NOMO-1 treated with DMSO at 0.1 percent for 48 hours (cell line): ENCODE data around the gene CCDC34.
A peak's percentile ranks its signal among the peaks of the same experiment; 100 is the strongest.

Experiments used
- DNase-seq: peaks from one replicate; lab custom pipeline; 2025; ENCODE audit not compliant: unreplicated experiment; lab: John Stamatoyannopoulos, UW

Gene CCDC34

GRCh38 chr11:27362749-27363575 lies at the start of gene CCDC34:
TSS of gene CCDC34 (minus strand) at chr11:27363215. CDS start at chr11:27363194, 21 bp downstream.
- DNase-seq: peak; percentile 82

- no peak for DNase-seq
Observed at GRCh38 chr11:27412192-27412691, 49.2 kb upstream of the CCDC34 start.

GRCh38 chr11:27411328-27411727 lies 48.3 kb upstream of the CCDC34 start:
- DNase-seq: no peak

GRCh38 chr11:27410272-27410671 lies 47.3 kb upstream of the CCDC34 start:
- no peak for DNase-seq

GRCh38 chr11:27409742-27410141 lies 46.7 kb upstream of the CCDC34 start:
- peak; percentile 25 for DNase-seq

GRCh38 chr11:27409049-27409448 lies 46.0 kb upstream of the CCDC34 start:
- no peak for DNase-seq

- DNase-seq: no peak
Observed at GRCh38 chr11:27408246-27408800, 45.3 kb upstream of the CCDC34 start.

GRCh38 chr11:27406498-27407354 lies 43.7 kb upstream of the CCDC34 start:
- DNase-seq: no peak

GRCh38 chr11:27405134-27405533 lies 42.1 kb upstream of the CCDC34 start:
- DNase-seq: no peak

- DNase-seq: no peak
Observed at GRCh38 chr11:27404427-27404826, 41.4 kb upstream of the CCDC34 start.

GRCh38 chr11:27403195-27403594 lies 40.2 kb upstream of the CCDC34 start:
- no peak for DNase-seq

GRCh38 chr11:27402450-27402849 lies 39.4 kb upstream of the CCDC34 start:
- no peak for DNase-seq

- no peak for DNase-seq
Observed at GRCh38 chr11:27401833-27402316, 38.9 kb upstream of the CCDC34 start.

- no peak for DNase-seq
Observed at GRCh38 chr11:27401280-27401832, 38.3 kb upstream of the CCDC34 start.

- DNase-seq: no peak
Observed at GRCh38 chr11:27398400-27398770, 35.4 kb upstream of the CCDC34 start.

- no peak for DNase-seq
Observed at GRCh38 chr11:27397624-27398399, 34.8 kb upstream of the CCDC34 start.

GRCh38 chr11:27396259-27396839 lies 33.3 kb upstream of the CCDC34 start:
- DNase-seq: no peak

- DNase-seq: no peak
Observed at GRCh38 chr11:27395556-27396258, 32.7 kb upstream of the CCDC34 start.

GRCh38 chr11:27394781-27395228 lies 31.8 kb upstream of the CCDC34 start:
- DNase-seq: no peak
